ENCODE measurements around the gene TRIM9. TPM values are rescaled to one million over a fixed set of nuclear protein-coding genes. Genes with fewer than 3 reads are reported as not detected.
A peak's percentile ranks its signal among the peaks of the same experiment; 100 is the strongest.

TRIM9 gene
- total and polyA plus RNA-seq, 2 experiments from 2014 or later = 4.4 to 6.2 TPM

DNA sequence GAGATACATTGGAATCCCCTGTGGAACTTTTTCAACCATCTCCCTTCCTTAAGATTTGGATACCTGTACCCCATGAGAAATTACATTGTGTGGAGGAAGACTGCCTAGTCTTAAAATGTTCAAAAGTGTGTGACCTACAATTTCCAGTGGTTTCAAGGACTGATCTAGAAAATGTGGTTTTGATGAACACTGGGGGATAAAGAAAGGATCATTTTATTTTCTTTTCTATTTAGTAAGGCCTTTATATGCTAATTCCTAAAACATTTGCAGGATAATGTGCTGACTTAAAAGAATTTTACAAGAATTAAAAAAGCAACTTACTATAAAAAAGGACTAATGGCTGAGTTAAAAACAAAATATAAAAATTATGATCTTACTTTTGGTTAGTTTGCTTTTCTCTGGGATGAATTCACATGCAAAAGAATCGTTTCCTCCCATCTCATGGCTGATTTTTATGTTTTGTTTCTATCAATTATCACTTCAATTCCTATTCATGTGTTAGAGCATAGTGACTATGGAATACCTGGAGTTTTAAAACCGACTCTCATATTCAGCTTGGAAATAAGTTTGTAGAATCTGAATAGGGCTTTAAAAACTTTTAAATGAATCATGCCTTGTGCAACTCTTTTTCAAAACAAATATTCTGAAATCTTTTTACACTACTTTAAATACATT is 110.7 kb downstream of the TRIM9 start:
- Histone ChIP-seq H3K4me2 (peak overlapping the region; percentile 16), H3K27me3 (ENCODE audit: insufficient read depth) (no peaks in the 10 kb centered on the region), H3F3A (replicated peaks; ENCODE audit: low read depth) (no peaks in the 10 kb centered on the region), H3K36me3 (ENCODE audit: insufficient read depth) (no peaks in the 10 kb centered on the region), H3K79me2 (replicated peaks; ENCODE audit: insufficient read depth) (no peaks in the 10 kb centered on the region), H3K4me3 (no peak overlapping the region), H3K9me2 (ENCODE audit: insufficient read depth) (0 out of 2 replicates have a peak, but pooled peaks cover 5% of the 10 kb centered on the region), H4K20me1 (replicated peaks; ENCODE audit: insufficient read depth) (no peaks in the 10 kb centered on the region), H3K4me1 (ENCODE audit: insufficient read depth) (peaks cover 38% of the 10 kb centered on the region), H3K27ac (ENCODE audit: low read depth) (peak overlapping the region; percentile 6; the same call in 1 of the 2 replicates), H2AFZ (no peak overlapping the region)
- H3K4me1 Mint-ChIP-seq = peaks cover 41% of the 10 kb centered on the region
- H3K9me3 Mint-ChIP-seq = no peaks in the 10 kb centered on the region
- DNase-seq (ENCODE audit: low spot score) (no peak), ATAC-seq (no peak)
- H3K36me3 Mint-ChIP-seq (ENCODE audit: low read depth) = no peaks in the 10 kb centered on the region
- H3K4me3 Mint-ChIP-seq = peak overlapping the region; percentile 31
- H3K27ac Mint-ChIP-seq = peak overlapping the region; percentile 75
- H3K27me3 Mint-ChIP-seq (ENCODE audit: insufficient read depth, low read depth, poor library complexity) = no peaks in the 10 kb centered on the region
- TF ChIP-seq NANOG (IDR thresholded peaks at IDR 0.05; ENCODE audit: borderline replicate concordance) (no peak), JUNB (IDR thresholded peaks at IDR 0.05; ENCODE audit: unreplicated experiment) (no peak), ZNF462 (CRISPR knock-in tag; IDR thresholded peaks at IDR 0.05) (no peak), ZNF114 (CRISPR knock-in tag; IDR thresholded peaks at IDR 0.05) (no peak), CREB1 (CRISPR knock-in tag; IDR thresholded peaks at IDR 0.05; ENCODE audit: low read depth) (no peak), POLR2AphosphoS5 (IDR thresholded peaks at IDR 0.05; ENCODE audit: low read depth) (no peak), ZNF331 (CRISPR knock-in tag; IDR thresholded peaks at IDR 0.05; ENCODE audit: low read depth) (no peak), EZH2 (IDR thresholded peaks at IDR 0.05; ENCODE audit: low read depth, unreplicated experiment) (no peak), REST (IDR thresholded peaks at IDR 0.05; ENCODE audit: unreplicated experiment) (no peak), ETS1 (IDR thresholded peaks at IDR 0.05) (no peak), STAT1 (IDR thresholded peaks at IDR 0.05; ENCODE audit: unreplicated experiment) (no peak), EZH2phosphoT487 (IDR thresholded peaks at IDR 0.05; ENCODE audit: unreplicated experiment) (no peak)
- TF ChIP-seq, protein P1, sequence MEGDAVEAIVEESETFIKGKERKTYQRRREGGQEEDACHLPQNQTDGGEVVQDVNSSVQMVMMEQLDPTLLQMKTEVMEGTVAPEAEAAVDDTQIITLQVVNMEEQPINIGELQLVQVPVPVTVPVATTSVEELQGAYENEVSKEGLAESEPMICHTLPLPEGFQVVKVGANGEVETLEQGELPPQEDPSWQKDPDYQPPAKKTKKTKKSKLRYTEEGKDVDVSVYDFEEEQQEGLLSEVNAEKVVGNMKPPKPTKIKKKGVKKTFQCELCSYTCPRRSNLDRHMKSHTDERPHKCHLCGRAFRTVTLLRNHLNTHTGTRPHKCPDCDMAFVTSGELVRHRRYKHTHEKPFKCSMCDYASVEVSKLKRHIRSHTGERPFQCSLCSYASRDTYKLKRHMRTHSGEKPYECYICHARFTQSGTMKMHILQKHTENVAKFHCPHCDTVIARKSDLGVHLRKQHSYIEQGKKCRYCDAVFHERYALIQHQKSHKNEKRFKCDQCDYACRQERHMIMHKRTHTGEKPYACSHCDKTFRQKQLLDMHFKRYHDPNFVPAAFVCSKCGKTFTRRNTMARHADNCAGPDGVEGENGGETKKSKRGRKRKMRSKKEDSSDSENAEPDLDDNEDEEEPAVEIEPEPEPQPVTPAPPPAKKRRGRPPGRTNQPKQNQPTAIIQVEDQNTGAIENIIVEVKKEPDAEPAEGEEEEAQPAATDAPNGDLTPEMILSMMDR (conservative IDR thresholded peaks at IDR 0.05; ENCODE audit: low read depth in 2 of 2) = no peak
